GM21786 (cell line): ENCODE data around the gene ZBTB16.

ENCODE experiments used
- ATAC-seq: cut with Tn5 transposase; IDR thresholded peaks from one replicate; pipeline ENCODE4 v1.9.1; 2021; ENCODE audit not compliant: unreplicated experiment

ZBTB16 gene

GRCh38 chr11:114063829-114064201, 4.3 kb downstream of the ZBTB16 start:
- ATAC-seq, result no peak

GRCh38 chr11:114064216-114064615, 4.7 kb downstream of the ZBTB16 start:
- ATAC-seq, result no peak

GRCh38 chr11:114065094-114065493, 5.6 kb downstream of the ZBTB16 start:
- no peak for ATAC-seq

- no peak for ATAC-seq
Measured at GRCh38 chr11:114066046-114066648, 6.6 kb downstream of the ZBTB16 start.

GRCh38 chr11:114068327-114068726, 8.8 kb downstream of the ZBTB16 start:
- no peak for ATAC-seq

GRCh38 chr11:114070464-114071139, 11.1 kb downstream of the ZBTB16 start:
- ATAC-seq, result no peak

GRCh38 chr11:114073007-114073827, 13.7 kb downstream of the ZBTB16 start:
- ATAC-seq, result no peak

- no peak for ATAC-seq
Measured at GRCh38 chr11:114073828-114074381, 14.4 kb downstream of the ZBTB16 start.

- no peak for ATAC-seq
Measured at GRCh38 chr11:114074546-114075343, 15.2 kb downstream of the ZBTB16 start.

- no peak for ATAC-seq
Measured at GRCh38 chr11:114075344-114075610, 15.8 kb downstream of the ZBTB16 start.

GRCh38 chr11:114075891-114076441, 16.5 kb downstream of the ZBTB16 start:
- ATAC-seq, result no peak

GRCh38 chr11:114076921-114077331, 17.4 kb downstream of the ZBTB16 start:
- ATAC-seq, result no peak

GRCh38 chr11:114077482-114078305, 18.2 kb downstream of the ZBTB16 start:
- no peak for ATAC-seq

GRCh38 chr11:114078423-114078822, 18.9 kb downstream of the ZBTB16 start:
- no peak for ATAC-seq

- no peak for ATAC-seq
Measured at GRCh38 chr11:114079511-114080065, 20.1 kb downstream of the ZBTB16 start.

- ATAC-seq, result no peak
Measured at GRCh38 chr11:114080219-114080618, 20.7 kb downstream of the ZBTB16 start.

- ATAC-seq, result no peak
Measured at GRCh38 chr11:114080769-114081168, 21.3 kb downstream of the ZBTB16 start.

- ATAC-seq, result no peak
Measured at GRCh38 chr11:114081641-114082414, 22.3 kb downstream of the ZBTB16 start.

- ATAC-seq, result no peak
Measured at GRCh38 chr11:114082415-114082748, 22.9 kb downstream of the ZBTB16 start.
